ENCODE data around the gene C12orf54.
"Not testable (repeated sequence)": the region's sequence is repeated elsewhere in the genome, so short reads cannot be mapped to it uniquely, and the experiment has no call there.

Gene C12orf54

GRCh38 chr12:48482198-48482597 lies at the start of gene C12orf54:
Gene C12orf54, plus strand, starts transcription at chr12:48482498. Its CDS starts 799 bp downstream, at chr12:48483297.
- DNase-seq, result no peak

- DNase-seq, result not testable (repeated sequence)
These were observed 48.3 kb upstream of the C12orf54 start for GRCh38 chr12:48434016-48434415.

DNA sequence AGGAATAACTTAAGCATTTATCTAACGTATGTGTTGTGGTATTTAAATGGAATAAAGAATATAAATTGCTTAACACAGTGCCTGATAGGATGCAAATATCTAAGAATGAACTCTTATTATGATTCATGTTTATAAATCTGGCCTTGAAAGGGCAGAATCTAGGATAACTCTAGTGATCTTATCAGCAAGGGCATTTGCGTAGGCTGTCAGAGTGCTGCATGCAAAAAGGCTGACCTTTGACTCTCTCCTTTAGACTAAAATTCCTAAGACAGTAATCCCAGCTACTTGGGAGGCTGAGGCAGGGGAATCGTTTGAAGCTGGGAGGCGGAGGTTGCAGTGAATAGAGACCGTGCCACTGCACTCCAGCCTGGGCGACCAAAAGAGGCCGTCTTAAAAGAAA lies 41.2 kb upstream of the C12orf54 start:
- DNase-seq, result no peak

DNA sequence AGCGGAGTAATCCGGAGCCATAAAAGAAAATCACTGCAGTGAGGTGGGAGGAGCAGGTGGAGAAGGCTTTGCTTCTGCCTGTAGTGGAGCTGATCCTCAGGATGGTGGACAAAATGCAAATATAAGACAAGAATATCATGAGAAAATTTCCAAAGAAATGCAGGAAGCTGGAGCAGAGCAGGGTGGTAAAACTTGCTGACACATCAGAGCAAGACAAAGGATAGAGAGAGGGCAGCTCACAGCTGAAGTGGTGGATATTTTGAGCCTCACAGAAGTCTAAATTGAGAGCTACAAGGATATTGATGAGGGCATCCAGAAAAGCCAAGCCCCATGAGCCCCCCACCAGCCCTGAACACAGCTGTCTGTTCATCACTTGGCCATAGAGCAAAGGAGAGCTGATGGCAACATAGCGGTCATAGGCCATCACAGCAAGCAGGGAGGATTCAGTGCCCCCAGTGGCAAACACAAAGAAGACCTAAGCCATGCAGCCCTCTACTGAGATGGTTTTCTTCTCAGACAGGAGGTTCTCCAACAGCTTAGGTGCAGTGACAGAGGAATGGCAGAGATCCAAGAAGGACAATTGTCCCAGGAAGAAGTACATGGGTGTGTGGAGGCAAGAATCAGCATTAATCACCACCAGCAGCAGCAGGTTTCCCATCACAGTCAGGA lies 40.0 kb upstream of the C12orf54 start:
- no peak for DNase-seq

GRCh38 chr12:48445538-48445937 lies 36.8 kb upstream of the C12orf54 start:
- no peak for DNase-seq

- no peak for DNase-seq
These were observed 36.0 kb upstream of the C12orf54 start for GRCh38 chr12:48446161-48446776.

- no peak for DNase-seq
These were observed 34.5 kb upstream of the C12orf54 start for GRCh38 chr12:48447755-48448154.

GRCh38 chr12:48451372-48451771 lies 30.9 kb upstream of the C12orf54 start:
- no peak for DNase-seq

GRCh38 chr12:48452961-48453360 lies 29.3 kb upstream of the C12orf54 start:
- DNase-seq, result not testable (repeated sequence)

- DNase-seq, result no peak
These were observed 27.6 kb upstream of the C12orf54 start for GRCh38 chr12:48454667-48455066.

DNA sequence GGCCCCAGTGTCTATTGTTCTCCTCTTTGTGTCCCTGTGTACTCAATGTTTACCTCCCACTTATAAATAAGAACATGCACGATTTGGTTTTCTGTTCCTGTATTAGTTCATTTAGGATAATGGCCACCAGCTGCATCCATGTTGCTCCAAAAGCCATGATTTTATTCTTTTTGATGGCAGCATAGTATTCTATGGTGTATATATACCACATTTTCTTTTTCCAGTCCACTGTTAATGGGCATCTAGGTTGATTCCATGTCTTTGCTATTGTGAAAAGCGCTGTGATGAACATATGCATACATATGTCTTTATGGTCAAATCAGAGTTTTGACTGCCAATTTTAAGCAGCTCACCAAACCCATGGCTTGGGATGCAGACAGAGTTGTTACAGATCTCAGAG lies 27.2 kb upstream of the C12orf54 start:
- DNase-seq, result no peak

DNA sequence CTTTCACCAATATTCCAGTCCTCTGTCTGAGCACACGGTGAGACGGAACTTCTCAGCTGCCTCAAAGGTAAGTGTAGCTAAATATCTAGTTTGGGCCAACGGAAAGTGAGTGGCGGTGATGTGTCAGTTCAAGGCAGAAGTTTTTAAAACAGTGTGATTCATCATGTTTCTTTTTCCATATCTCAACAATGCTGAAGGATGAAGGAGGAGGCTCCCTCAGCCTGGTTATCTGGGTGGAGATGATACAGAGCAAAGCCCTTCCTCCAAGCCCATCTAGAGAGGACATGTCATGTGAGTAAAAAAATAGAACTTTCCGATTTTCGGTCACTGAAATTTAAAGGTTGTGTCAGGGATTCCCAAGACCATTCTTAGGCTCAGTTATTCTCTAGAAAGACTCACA lies 23.0 kb upstream of the C12orf54 start:
- DNase-seq, result no peak

DNA sequence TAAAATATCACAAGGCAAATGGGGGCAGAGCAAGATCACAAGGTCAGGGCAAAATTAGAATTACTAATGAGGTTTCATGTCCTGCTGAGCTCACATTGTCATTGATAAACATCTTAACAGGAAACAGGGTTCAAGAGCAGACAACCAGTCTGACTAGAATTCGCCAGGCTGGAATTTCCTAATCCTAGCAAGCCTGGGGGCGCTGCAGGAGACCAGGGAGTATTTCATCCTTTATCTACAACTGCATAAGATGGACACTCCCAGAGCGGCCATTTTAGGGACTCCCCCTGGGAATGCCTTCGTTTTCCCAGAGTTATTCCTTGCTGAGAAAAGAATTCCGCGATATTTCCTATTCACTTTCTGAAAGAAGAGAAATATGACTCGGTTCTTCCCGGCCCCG lies 13.3 kb upstream of the C12orf54 start:
- not testable (repeated sequence) for DNase-seq

GRCh38 chr12:48472259-48472658 lies 10.0 kb upstream of the C12orf54 start, which contains the start of gene ANP32D:
Gene ANP32D, plus strand, starts transcription at chr12:48472559. Its CDS starts 106 bp downstream, at chr12:48472665.
- no peak for DNase-seq

DNA sequence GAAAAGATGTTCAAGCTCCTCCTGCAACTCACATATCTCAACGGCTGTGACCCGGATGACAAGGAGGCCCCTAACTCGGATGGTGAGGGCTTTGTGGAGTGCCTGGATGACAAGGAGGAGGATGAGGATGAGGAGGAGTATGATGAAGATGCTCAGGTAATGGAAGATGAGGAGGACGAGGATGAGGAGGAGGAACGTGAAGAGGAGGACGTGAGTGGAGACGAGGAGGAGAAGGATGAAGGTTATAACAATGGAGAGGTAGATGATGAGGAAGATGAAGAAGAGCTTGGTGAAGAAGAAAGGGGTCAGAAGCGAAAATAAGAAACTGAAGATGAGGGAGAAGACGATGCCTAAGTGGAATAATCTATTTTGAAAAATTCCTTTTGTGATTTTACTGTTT lies 9.2 kb upstream of the C12orf54 start:
- DNase-seq, result no peak

- DNase-seq, result not testable (repeated sequence)
These were observed 7.8 kb upstream of the C12orf54 start for GRCh38 chr12:48474497-48474896.

DNA sequence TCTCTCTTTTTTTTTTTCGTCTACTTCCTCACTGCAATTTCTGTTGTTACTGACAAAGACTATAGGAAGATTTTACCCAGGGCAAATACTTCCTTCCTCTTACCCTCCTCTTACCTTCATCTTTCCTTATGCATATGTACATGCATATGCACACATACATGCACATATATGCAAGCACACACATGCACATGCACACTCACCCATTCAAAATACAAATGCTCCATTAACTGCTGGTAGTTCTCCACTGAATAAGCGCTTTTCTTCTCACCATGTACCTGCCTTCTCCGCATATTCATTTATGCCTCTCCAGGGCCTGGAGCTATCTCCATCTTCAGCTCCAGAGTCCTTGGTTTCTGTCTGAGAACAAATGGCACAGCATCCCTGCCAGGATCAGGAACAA lies 632 bp downstream of the C12orf54 start:
- DNase-seq, result no peak

DNA sequence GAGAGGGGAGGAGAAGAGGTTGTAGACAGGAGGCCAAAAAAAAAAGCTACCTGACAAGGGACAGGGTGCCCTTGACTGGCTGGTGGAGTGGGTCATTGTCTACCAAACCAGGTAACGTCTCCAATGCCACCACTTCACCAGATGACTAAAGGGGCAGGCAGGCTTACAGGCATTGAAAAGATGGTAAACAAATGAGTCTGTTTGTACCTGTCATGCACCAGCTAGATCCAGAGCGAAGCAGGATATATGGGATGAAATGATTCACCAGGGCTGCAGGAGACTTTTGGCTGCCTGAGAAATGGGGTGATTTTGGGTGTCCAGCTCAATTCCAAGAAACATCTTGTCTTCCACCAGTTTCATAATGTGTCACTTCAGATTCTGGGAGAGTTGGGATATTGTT lies 4.0 kb downstream of the C12orf54 start:
- DNase-seq, result no peak

GRCh38 chr12:48486679-48487078 lies 4.4 kb downstream of the C12orf54 start:
- no peak for DNase-seq

DNA sequence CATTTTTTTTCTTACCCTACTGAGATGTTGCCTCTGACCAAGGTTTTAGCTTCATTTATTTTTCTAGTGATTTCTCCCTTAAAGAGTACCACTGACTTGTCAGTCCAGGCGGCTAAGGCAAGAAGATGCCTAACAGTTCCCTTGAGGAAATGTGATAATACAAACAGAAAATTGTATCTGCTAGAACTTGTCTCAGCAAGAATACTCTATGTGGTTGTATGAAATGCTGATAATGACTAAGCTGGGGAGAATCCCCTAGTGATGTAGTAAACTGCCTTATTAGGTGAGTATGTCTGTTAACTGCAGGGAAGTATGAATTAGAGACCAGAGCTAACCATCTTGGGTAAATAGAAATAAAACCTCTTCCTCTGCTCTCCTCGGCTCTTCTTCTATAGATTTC lies 6.7 kb downstream of the C12orf54 start:
- no peak for DNase-seq

- DNase-seq, result not testable (repeated sequence)
These were observed 7.2 kb downstream of the C12orf54 start for GRCh38 chr12:48489456-48489855.

GRCh38 chr12:48500281-48500680 lies 18.0 kb downstream of the C12orf54 start:
- DNase-seq, result not testable (repeated sequence)

DNA sequence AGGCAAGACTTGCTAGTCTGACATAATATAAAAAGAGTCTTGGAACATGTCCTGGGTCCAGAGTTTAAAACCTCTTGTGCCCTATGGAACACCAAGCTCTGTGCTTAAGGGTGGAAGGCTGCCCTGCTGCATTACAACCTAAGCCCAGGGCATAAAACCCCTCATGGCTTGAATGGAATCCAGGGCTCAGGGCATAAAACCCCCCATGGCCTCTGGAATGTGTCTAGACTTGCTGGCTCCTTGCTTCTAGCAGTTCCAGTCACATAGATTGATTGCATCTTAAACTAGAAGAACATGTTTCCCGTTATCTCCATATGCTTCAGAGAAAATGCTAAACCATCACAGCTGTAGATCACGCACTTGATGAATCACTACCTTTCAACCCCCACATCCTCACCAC lies 24.5 kb downstream of the C12orf54 start:
- DNase-seq, result not testable (repeated sequence)

- no peak for DNase-seq
These were observed 26.7 kb downstream of the C12orf54 start for GRCh38 chr12:48508987-48509386.

DNA sequence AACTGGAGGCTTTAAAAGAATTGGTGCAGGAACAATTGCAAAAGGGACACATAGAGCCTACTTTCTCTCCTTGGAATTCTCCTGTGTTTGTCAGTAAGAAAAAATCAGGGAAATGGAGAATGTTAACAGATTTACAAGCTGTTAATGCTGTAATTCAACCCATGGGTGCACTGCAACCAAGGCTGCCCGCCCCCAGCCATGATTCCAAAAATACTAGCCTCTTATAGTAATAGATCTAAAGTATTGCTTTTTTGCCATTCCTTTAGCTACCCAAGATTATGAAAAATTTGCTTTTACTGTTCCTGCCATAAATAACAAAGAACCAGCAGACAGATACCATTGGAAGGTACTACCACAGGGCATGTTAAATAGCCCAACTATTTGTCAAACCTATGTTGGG lies 27.8 kb downstream of the C12orf54 start:
- DNase-seq, result no peak
